IMR-90 (cell line): ENCODE results near the gene GRB10. TPM values are rescaled to one million over a fixed set of nuclear protein-coding genes. Genes with fewer than 3 reads are reported as not detected.

Experiments
- ATAC-seq: fragments of 200-7000 bp; cut with Tn5 transposase; 2 replicates; pipeline ENCODE4 v1.9.1; 2020; ENCODE audit warnings: low read depth, mild to moderate bottlenecking, moderate library complexity
- BruUV-seq: library from RNA; stranded (reverse); fragments of 400-500 nt; replicated peaks from 2 replicates; lab custom pipeline; 2021; lab: Mats Ljungman, UMichigan
- CTCF ChIA-PET: fragments of 300-600 bp; formaldehyde crosslinking; extraction: SDS; loops from one replicate; lab custom pipeline; 2021; ENCODE audit warnings: antibody characterized with exemption; lab: Yijun Ruan, JAX
- POLR2A ChIA-PET: fragments of 300-600 bp; sonication (Branson Sonifier 250); formaldehyde crosslinking; loops from one replicate; lab custom pipeline; 2022; ENCODE audit warnings: antibody characterized with exemption; ENCODE audit not compliant: unreplicated experiment; lab: Charles Lee
- DNase-seq: peaks from one replicate; pipeline ENCODE4 v3.0.0; 2013
- H2AFZ ChIP-seq: replicated peaks from 2 replicates; pipeline ENCODE3; 2013; ENCODE audit warnings: low read length, mild to moderate bottlenecking; ENCODE audit not compliant: poor library complexity
- H2AK5ac ChIP-seq: 2 replicates; pipeline ENCODE4 v1.6.1; 2013; ENCODE audit warnings: low read depth, low read length, inconsistent platforms
- H2AK9ac ChIP-seq: replicated peaks from 2 replicates; pipeline ENCODE3; 2013; ENCODE audit warnings: mild to moderate bottlenecking, low read depth, low read length, moderate library complexity; ENCODE audit not compliant: poor library complexity
- H2BK120ac ChIP-seq: 2 replicates; pipeline ENCODE4 v1.6.1; 2013; ENCODE audit warnings: low read depth, low read length, inconsistent platforms
- H2BK15ac ChIP-seq: 3 replicates; pipeline ENCODE4 v1.6.1; 2013; ENCODE audit warnings: low read depth, low read length, inconsistent platforms
- H2BK20ac ChIP-seq: 2 replicates; pipeline ENCODE4 v1.6.1; 2013; ENCODE audit warnings: low read depth, mild to moderate bottlenecking, inconsistent platforms, low read length, moderate library complexity
- H2BK5ac ChIP-seq: 2 replicates; pipeline ENCODE4 v1.6.1; 2013; ENCODE audit warnings: mild to moderate bottlenecking, low read depth, low read length, inconsistent platforms; ENCODE audit not compliant: poor library complexity, severe bottlenecking
- H3K14ac ChIP-seq: replicated peaks from 2 replicates; pipeline ENCODE4 v1.6.1; 2013; ENCODE audit warnings: low read depth, low read length, inconsistent platforms
- H3K18ac ChIP-seq: 2 replicates; pipeline ENCODE4 v1.6.1; 2013; ENCODE audit warnings: low read depth, low read length, control low read depth
- H3K23ac ChIP-seq: 2 replicates; pipeline ENCODE4 v1.6.1; 2013; ENCODE audit warnings: low read depth, low read length, inconsistent platforms
- H3K27ac ChIP-seq: 2 replicates; pipeline ENCODE4 v1.5.1; 2013; ENCODE audit warnings: mild to moderate bottlenecking, control low read depth, low read length; ENCODE audit not compliant: insufficient read depth
- H3K27me3 ChIP-seq: 2 replicates; pipeline ENCODE4 v1.6.1; 2013; ENCODE audit warnings: low read length; ENCODE audit not compliant: control insufficient read depth, insufficient read depth
- H3K36me3 ChIP-seq: 2 replicates; pipeline ENCODE4 v1.6.1; 2013; ENCODE audit warnings: low read length, mixed read lengths; ENCODE audit not compliant: control insufficient read depth, insufficient read depth
- H3K4ac ChIP-seq: 2 replicates; pipeline ENCODE4 v1.6.1; 2013; ENCODE audit warnings: low read depth, low read length, inconsistent platforms
- H3K4me1 ChIP-seq: 2 replicates; pipeline ENCODE4 v1.6.1; 2013; ENCODE audit warnings: low read length, mixed read lengths; ENCODE audit not compliant: control insufficient read depth, insufficient read depth
- H3K4me2 ChIP-seq: 2 replicates; pipeline ENCODE4 v1.6.1; 2013; ENCODE audit warnings: low read depth, mild to moderate bottlenecking, control low read depth, low read length, moderate library complexity
- H3K4me3 ChIP-seq: 2 replicates; pipeline ENCODE4 v1.5.1; 2013; ENCODE audit warnings: low read depth, mild to moderate bottlenecking, control low read depth, low read length, moderate library complexity; ENCODE audit not compliant: insufficient read depth
- H3K56ac ChIP-seq: 2 replicates; pipeline ENCODE4 v1.6.1; 2013; ENCODE audit warnings: low read length, inconsistent platforms; ENCODE audit not compliant: insufficient read depth; ENCODE audit errors: extremely low read depth
- H3K79me1 ChIP-seq, 2 experiments: 2 replicates each; pipeline ENCODE4 v1.6.1; 2013; ENCODE audit warnings: low read length in 2 of 2, inconsistent platforms in 1 of 2, low read depth in 1 of 2
- H3K9ac ChIP-seq: 2 replicates; pipeline ENCODE4 v1.6.1; 2013; ENCODE audit warnings: low read depth, low read length, control low read depth
- H3K9me1 ChIP-seq: 2 replicates; pipeline ENCODE4 v1.6.1; 2013; ENCODE audit warnings: low read length, inconsistent platforms; ENCODE audit not compliant: insufficient read depth
- H3K9me3 ChIP-seq: 2 replicates; pipeline ENCODE4 v1.6.1; 2013; ENCODE audit warnings: low read length; ENCODE audit not compliant: control insufficient read depth, insufficient read depth
- H4K20me1 ChIP-seq: 2 replicates; pipeline ENCODE4 v1.6.1; 2013; ENCODE audit warnings: low read length, inconsistent platforms; ENCODE audit not compliant: insufficient read depth
- H4K5ac ChIP-seq: 2 replicates; pipeline ENCODE4 v1.6.1; 2013; ENCODE audit warnings: mild to moderate bottlenecking, low read depth, low read length, control low read depth
- H4K8ac ChIP-seq, 2 experiments: 2 replicates each; pipeline ENCODE4 v1.6.1; 2013; ENCODE audit warnings: low read depth in 2 of 2, low read length in 2 of 2, control low read depth in 1 of 2, inconsistent platforms in 1 of 2
- H4K91ac ChIP-seq: 2 replicates; pipeline ENCODE4 v1.6.1; 2013; ENCODE audit warnings: low read depth, low read length, inconsistent platforms; ENCODE audit not compliant: insufficient read depth
- BHLHE40 ChIP-seq: fragments of 150-350 bp; IDR thresholded peaks from 2 replicates; pipeline ENCODE4 v1.6.1; 2016; ENCODE audit warnings: mild to moderate bottlenecking, low read depth, low read length
- CEBPB ChIP-seq: IDR thresholded peaks from 2 replicates; pipeline ENCODE4 v1.6.1; 2012; ENCODE audit warnings: low read depth, low read length, improper control_type of control experiment
- CHD1 ChIP-seq: IDR thresholded peaks from 2 replicates; pipeline ENCODE4 v1.6.1; 2012; ENCODE audit warnings: low read depth, low read length, improper control_type of control experiment
- FOS ChIP-seq: fragments of 150-350 bp; IDR thresholded peaks from 2 replicates; pipeline ENCODE4 v1.6.1; 2016; ENCODE audit warnings: low read depth, low read length
- MAFK ChIP-seq: IDR thresholded peaks from 2 replicates; pipeline ENCODE4 v1.6.1; 2012; ENCODE audit warnings: low read depth, low read length, improper control_type of control experiment
- MAZ ChIP-seq: IDR thresholded peaks from 2 replicates; pipeline ENCODE4 v1.6.1; 2012; ENCODE audit warnings: low read depth, mild to moderate bottlenecking, low read length, improper control_type of control experiment, moderate library complexity, borderline replicate concordance
- MXI1 ChIP-seq: IDR thresholded peaks from 2 replicates; pipeline ENCODE4 v1.6.1; 2012; ENCODE audit warnings: low read depth, mild to moderate bottlenecking, low read length, moderate library complexity, borderline replicate concordance
- NFE2L2 ChIP-seq: fragments of 150-350 bp; IDR thresholded peaks from 2 replicates; pipeline ENCODE4 v1.6.1; 2016; ENCODE audit warnings: low read depth, mild to moderate bottlenecking, low read length
- POLR2A ChIP-seq: IDR thresholded peaks from 2 replicates; pipeline ENCODE4 v1.6.1; 2012; ENCODE audit warnings: mild to moderate bottlenecking, low read depth, low read length
- RAD21 ChIP-seq: IDR thresholded peaks from 2 replicates; pipeline ENCODE4 v1.6.1; 2012; ENCODE audit warnings: low read length, improper control_type of control experiment
- RCOR1 ChIP-seq: IDR thresholded peaks from 2 replicates; pipeline ENCODE4 v1.6.1; 2012; ENCODE audit warnings: mild to moderate bottlenecking, low read length, improper control_type of control experiment; ENCODE audit not compliant: insufficient replicate concordance
- SMC3 ChIP-seq: fragments of 150-350 bp; IDR thresholded peaks from 2 replicates; pipeline ENCODE4 v1.6.1; 2016; ENCODE audit warnings: low read depth, mild to moderate bottlenecking, antibody characterized with exemption, low read length, moderate library complexity
- WGBS, 2 experiments: methylation state at CpG; one replicate each; pipeline versions ENCODE4 v1.1.5 to v1.1.7; 2013; ENCODE audit warnings: missing lambda C conversion rate in 2 of 2; ENCODE audit not compliant: insufficient read length in 1 of 2; ENCODE audit errors: extremely low coverage in 2 of 2; 5-methylcytosine and 5-hydroxymethylcytosine counted together
- dilution Hi-C: fragments of 300-500 bp; cut with HindIII; formaldehyde crosslinking; loops from one replicate; pipeline ENCODE4 v1.14.3; 2018; ENCODE audit warnings: low sequenced_read_pairs; ENCODE audit not compliant: unreplicated experiment
- in situ Hi-C: fragments of 300-500 bp; cut with MboI; formaldehyde crosslinking; loops from 3 replicates; pipeline ENCODE4 v1.14.3; 2019; ENCODE audit warnings: low sequenced_read_pairs, inconsistent platforms, mixed read lengths
- intact Hi-C: fragments of 100-400 bp; cut with micrococcal nuclease; formaldehyde crosslinking; loops from 2 replicates; pipeline ENCODE4 v1.10.0; 2022
- polyA plus RNA-seq, 3 experiments: library from polyadenylated mRNA; depleted of rRNA; stranded (reverse); fragments of >200 nt; gene quantifications; 2 replicates each; pipeline ENCODE4 v1.2.3, GENCODE V29; 2012; ENCODE audit warnings: low replicate concordance in 1 of 3
- total RNA-seq: library from RNA; depleted of rRNA; stranded (reverse); fragments of >200 nt; gene quantifications from 2 replicates; pipeline ENCODE4 v1.2.3, GENCODE V29; 2012
- TF ChIP-seq, protein P1 (sequence below): fragments of 150-350 bp; IDR thresholded peaks from 2 replicates; pipeline ENCODE4 v1.6.1; 2016; ENCODE audit warnings: low read depth, mild to moderate bottlenecking, low read length, moderate library complexity, borderline replicate concordance
- TF ChIP-seq, protein P2 (sequence below): fragments of 150-350 bp; IDR thresholded peaks from 2 replicates; pipeline ENCODE4 v1.6.1; 2017; ENCODE audit warnings: mild to moderate bottlenecking, antibody characterized with exemption, low read length, low read depth
- TF ChIP-seq, protein P3 (sequence below): conservative IDR thresholded peaks from 2 replicates; pipeline ENCODE4 v1.5.1; 2012; ENCODE audit warnings: mild to moderate bottlenecking, low read depth, low read length, improper control_type of control experiment

The GRB10 gene
- total and polyA plus RNA-seq, 2 of the 4 experiments (the other 2 are of a cell fraction) = 6.3 to 15.1 TPM

DNA sequence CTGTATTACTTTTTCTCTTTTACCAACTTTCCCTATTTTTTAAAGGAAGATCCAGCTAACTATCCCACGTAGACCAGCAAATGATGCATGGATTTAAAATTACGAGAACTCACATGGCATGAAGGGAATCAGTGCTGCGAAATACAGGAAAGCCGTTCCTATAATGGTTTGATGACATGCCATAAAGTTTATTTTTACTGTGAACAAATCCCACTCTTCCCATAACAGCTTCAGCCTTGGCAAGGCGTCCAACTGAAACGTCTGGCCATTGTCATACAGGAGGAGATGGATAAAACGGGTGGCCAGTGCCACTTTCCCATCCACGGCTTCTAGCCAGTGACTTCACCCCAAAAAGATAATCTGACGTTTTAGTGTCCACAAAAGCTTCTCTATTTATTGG, 111.3 kb downstream of the GRB10 start:
- dilution Hi-C loops (no loop called here), in situ Hi-C loops (no loop called here), intact Hi-C loops (no loop called here)
- no peak overlapping the region for H3K18ac ChIP-seq
- no peak overlapping the region for H3K4me2 ChIP-seq
- H3K9me1 ChIP-seq = peaks cover 9% of the 10 kb centered on the region; the same call in 1 of the 2 replicates
- no peak for DNase-seq
- H2BK120ac ChIP-seq = no peak overlapping the region
- H3K9ac ChIP-seq = no peak overlapping the region
- peaks cover 1% of the 10 kb centered on the region; the same call in 1 of the 2 replicates for H3K4me1 ChIP-seq
- H2AK9ac ChIP-seq = no peak overlapping the region
- ATAC-seq = no peak
- no peaks in the 10 kb centered on the region; the same call in 1 of the 2 replicates for H3K9me3 ChIP-seq
- TF ChIP-seq MAFK (no peak), FOS (no peak), SMC3 (no peak), POLR2A (no peak), RAD21 (no peak), BHLHE40 (no peak), MXI1 (no peak), NFE2L2 (no peak), CHD1 (no peak), MAZ (no peak), RCOR1 (no peak), CEBPB (no peak)
- TF ChIP-seq, protein P1, sequence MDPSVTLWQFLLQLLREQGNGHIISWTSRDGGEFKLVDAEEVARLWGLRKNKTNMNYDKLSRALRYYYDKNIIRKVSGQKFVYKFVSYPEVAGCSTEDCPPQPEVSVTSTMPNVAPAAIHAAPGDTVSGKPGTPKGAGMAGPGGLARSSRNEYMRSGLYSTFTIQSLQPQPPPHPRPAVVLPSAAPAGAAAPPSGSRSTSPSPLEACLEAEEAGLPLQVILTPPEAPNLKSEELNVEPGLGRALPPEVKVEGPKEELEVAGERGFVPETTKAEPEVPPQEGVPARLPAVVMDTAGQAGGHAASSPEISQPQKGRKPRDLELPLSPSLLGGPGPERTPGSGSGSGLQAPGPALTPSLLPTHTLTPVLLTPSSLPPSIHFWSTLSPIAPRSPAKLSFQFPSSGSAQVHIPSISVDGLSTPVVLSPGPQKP = no peak
- TF ChIP-seq, protein P2, sequence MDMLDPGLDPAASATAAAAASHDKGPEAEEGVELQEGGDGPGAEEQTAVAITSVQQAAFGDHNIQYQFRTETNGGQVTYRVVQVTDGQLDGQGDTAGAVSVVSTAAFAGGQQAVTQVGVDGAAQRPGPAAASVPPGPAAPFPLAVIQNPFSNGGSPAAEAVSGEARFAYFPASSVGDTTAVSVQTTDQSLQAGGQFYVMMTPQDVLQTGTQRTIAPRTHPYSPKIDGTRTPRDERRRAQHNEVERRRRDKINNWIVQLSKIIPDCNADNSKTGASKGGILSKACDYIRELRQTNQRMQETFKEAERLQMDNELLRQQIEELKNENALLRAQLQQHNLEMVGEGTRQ = no peak
- TF ChIP-seq, protein P3, sequence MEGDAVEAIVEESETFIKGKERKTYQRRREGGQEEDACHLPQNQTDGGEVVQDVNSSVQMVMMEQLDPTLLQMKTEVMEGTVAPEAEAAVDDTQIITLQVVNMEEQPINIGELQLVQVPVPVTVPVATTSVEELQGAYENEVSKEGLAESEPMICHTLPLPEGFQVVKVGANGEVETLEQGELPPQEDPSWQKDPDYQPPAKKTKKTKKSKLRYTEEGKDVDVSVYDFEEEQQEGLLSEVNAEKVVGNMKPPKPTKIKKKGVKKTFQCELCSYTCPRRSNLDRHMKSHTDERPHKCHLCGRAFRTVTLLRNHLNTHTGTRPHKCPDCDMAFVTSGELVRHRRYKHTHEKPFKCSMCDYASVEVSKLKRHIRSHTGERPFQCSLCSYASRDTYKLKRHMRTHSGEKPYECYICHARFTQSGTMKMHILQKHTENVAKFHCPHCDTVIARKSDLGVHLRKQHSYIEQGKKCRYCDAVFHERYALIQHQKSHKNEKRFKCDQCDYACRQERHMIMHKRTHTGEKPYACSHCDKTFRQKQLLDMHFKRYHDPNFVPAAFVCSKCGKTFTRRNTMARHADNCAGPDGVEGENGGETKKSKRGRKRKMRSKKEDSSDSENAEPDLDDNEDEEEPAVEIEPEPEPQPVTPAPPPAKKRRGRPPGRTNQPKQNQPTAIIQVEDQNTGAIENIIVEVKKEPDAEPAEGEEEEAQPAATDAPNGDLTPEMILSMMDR = no peak
- H3K4me3 ChIP-seq = no peak overlapping the region
- no peak overlapping the region for H3K4ac ChIP-seq
- H2BK5ac ChIP-seq = no peak overlapping the region
- no peak overlapping the region for H4K5ac ChIP-seq
- H3K79me1 ChIP-seq = peaks cover 7 to 11% of the 10 kb centered on the region in 2 experiments
- no TSS peak for BruUV-seq
- H3K14ac ChIP-seq = no peak overlapping the region
- H4K20me1 ChIP-seq = peaks cover 27% of the 10 kb centered on the region; the same call in 1 of the 2 replicates
- no peaks in the 10 kb centered on the region for H3K27me3 ChIP-seq
- no peak overlapping the region for H3K27ac ChIP-seq
- H4K91ac ChIP-seq = no peak overlapping the region
- H2AFZ ChIP-seq = no peak overlapping the region
- ChIA-PET POLR2A (no interaction called here), CTCF (no interaction called here)
- no CpG with 5 or more reads among the region's 9 CpGs for WGBS, 2 experiments
- no peak overlapping the region for H2BK15ac ChIP-seq
- H2AK5ac ChIP-seq = no peak overlapping the region
- H3K36me3 ChIP-seq = peaks cover 34% of the 10 kb centered on the region
- no peak overlapping the region for H3K56ac ChIP-seq
- no peak overlapping the region for H3K23ac ChIP-seq
- H2BK20ac ChIP-seq = no peak overlapping the region
- H4K8ac ChIP-seq = no peak overlapping the region
